Measurements from ENCODE around the gene ALK. TPM values are rescaled to one million over a fixed set of nuclear protein-coding genes. Genes with fewer than 3 reads are reported as not detected.

ALK gene
- polyA plus RNA-seq, 2 donors: 0.04 to 0.05 TPM

DNA sequence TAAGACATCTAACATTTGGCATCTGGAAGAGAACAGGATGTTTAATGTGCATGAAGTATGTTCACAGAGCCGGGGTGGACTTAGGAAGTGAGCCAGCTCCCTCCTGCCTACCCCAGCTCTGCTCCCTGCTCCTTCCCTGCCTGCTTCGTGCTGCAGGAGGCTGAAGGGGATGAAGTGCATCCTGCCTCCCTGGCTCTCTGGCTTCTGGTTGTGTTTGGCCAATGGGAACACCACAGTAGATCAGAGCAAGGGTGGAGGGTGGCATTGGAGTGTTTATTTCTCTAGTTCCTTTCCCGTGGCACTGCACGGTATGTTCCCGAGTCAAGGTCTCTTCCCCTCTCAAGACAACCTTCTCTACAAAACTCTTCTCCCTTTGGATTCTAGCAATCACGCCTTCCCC, 426.3 kb downstream of the ALK start:
- H3K4me3 ChIP-seq (ENCODE audit: low read depth in 1 of 2, low read length in 2 of 2): no peak overlapping the region
- no peaks in the 10 kb centered on the region for H3K9me3 ChIP-seq (ENCODE audit: control insufficient read depth in 2 of 2, insufficient read depth in 1 of 2, low read depth in 1 of 2, low read length in 1 of 2)
- no peak overlapping the region for H3K27ac ChIP-seq (ENCODE audit: low read depth in 2 of 2, low read length in 1 of 2)
- peaks cover 0 to 1% of the 10 kb centered on the region in 2 donors for H3K4me1 ChIP-seq (ENCODE audit: control insufficient read depth in 2 of 2, insufficient read depth in 2 of 2, low read length in 1 of 2)
- WGBS, 2 donors: 56 to 70% methylated on average over 6 of the region's 6 CpGs
- H3K36me3 ChIP-seq (ENCODE audit: control insufficient read depth in 2 of 2, insufficient read depth in 2 of 2, low read length in 1 of 2): no peaks in the 10 kb centered on the region
- no peaks in the 10 kb centered on the region for H3K27me3 ChIP-seq (ENCODE audit: control insufficient read depth in 1 of 2, insufficient read depth in 2 of 2, low read length in 2 of 2)

DNA sequence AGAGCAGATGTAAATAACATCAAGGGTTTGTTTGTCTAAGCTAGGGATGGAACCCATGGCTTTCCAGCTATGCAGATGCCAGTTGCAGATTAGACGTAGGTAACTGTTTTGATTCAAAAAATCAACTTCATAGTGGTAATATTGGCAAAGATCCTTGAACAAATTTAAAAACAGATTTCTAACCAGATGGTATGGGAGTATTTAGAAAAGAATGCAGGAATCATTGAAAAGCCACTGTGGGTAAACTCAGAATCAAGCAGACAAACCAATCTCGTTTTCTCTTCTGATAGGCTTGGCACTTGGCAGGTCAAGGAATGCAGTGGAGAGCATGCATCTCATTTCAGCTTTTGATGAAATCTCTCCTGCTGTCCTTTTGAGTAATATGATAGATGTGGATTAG, 428.7 kb downstream of the ALK start:
- 44 to 72% methylated on average over 2 of the region's 2 CpGs for WGBS, 2 donors

GRCh38 chr2:29490045-29490444, 431.3 kb downstream of the ALK start:
- 79 to 87% methylated on average over 6 of the region's 6 CpGs for whole genome bisulfite sequencing, 2 donors
- peaks cover 0 to 1% of the 10 kb centered on the region in 2 donors for H3K4me1 ChIP-seq (ENCODE audit: control insufficient read depth in 2 of 2, insufficient read depth in 2 of 2, low read length in 1 of 2)
- H3K27ac ChIP-seq (ENCODE audit: low read depth in 2 of 2, low read length in 1 of 2): no peak overlapping the region
- H3K27me3 ChIP-seq (ENCODE audit: control insufficient read depth in 1 of 2, insufficient read depth in 2 of 2, low read length in 2 of 2): no peaks in the 10 kb centered on the region
- no peaks in the 10 kb centered on the region for H3K36me3 ChIP-seq (ENCODE audit: control insufficient read depth in 2 of 2, insufficient read depth in 2 of 2, low read length in 1 of 2)
- H3K9me3 ChIP-seq (ENCODE audit: control insufficient read depth in 2 of 2, insufficient read depth in 1 of 2, low read depth in 1 of 2, low read length in 1 of 2): peaks cover 0 to 4% of the 10 kb centered on the region in 2 donors
- no peak overlapping the region for H3K4me3 ChIP-seq (ENCODE audit: low read depth in 1 of 2, low read length in 2 of 2)

More for the DNA sequence above, 428.7 kb downstream of the ALK start:
- no peak overlapping the region for H3K27ac ChIP-seq (ENCODE audit: low read depth in 2 of 2, low read length in 1 of 2)
- no peaks in the 10 kb centered on the region for H3K36me3 ChIP-seq (ENCODE audit: control insufficient read depth in 2 of 2, insufficient read depth in 2 of 2, low read length in 1 of 2)
- no peak overlapping the region for H3K4me3 ChIP-seq (ENCODE audit: low read depth in 1 of 2, low read length in 2 of 2)
- H3K27me3 ChIP-seq (ENCODE audit: control insufficient read depth in 1 of 2, insufficient read depth in 2 of 2, low read length in 2 of 2): no peaks in the 10 kb centered on the region
- H3K9me3 ChIP-seq (ENCODE audit: control insufficient read depth in 2 of 2, insufficient read depth in 1 of 2, low read depth in 1 of 2, low read length in 1 of 2): no peaks in the 10 kb centered on the region
- peaks cover 0 to 1% of the 10 kb centered on the region in 2 donors for H3K4me1 ChIP-seq (ENCODE audit: control insufficient read depth in 2 of 2, insufficient read depth in 2 of 2, low read length in 1 of 2)

DNA sequence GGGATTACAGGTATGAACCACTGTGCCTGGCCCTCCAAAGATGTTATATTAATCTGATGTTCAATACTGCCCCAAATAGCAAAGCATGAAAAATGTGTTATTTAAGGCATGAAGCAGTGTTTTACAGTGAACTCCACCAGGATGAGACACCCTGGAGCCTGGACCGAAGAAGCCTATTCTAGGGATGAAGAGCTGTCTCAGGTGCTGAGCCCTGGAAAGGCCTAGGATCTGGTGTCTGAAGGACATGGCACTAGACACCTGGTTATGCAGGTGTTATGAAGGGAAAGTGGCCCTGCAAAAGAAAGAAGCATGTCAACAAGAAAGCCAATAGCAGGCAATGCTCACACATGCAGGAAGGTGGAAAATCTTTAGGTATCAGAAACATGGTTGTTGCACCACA, 431.8 kb downstream of the ALK start:
- Histone ChIP-seq H3K27ac (ENCODE audit: low read depth in 2 of 2, low read length in 1 of 2) (no peak overlapping the region), H3K4me1 (ENCODE audit: control insufficient read depth in 2 of 2, insufficient read depth in 2 of 2, low read length in 1 of 2) (no peaks in the 10 kb centered on the region), H3K36me3 (ENCODE audit: control insufficient read depth in 2 of 2, insufficient read depth in 2 of 2, low read length in 1 of 2) (no peaks in the 10 kb centered on the region), H3K4me3 (ENCODE audit: low read depth in 1 of 2, low read length in 2 of 2) (no peak overlapping the region), H3K9me3 (ENCODE audit: control insufficient read depth in 2 of 2, insufficient read depth in 1 of 2, low read depth in 1 of 2, low read length in 1 of 2) (peaks cover 0 to 4% of the 10 kb centered on the region in 2 donors), H3K27me3 (ENCODE audit: control insufficient read depth in 1 of 2, insufficient read depth in 2 of 2, low read length in 2 of 2) (no peaks in the 10 kb centered on the region)
- WGBS, 2 donors: 92 to 93% methylated on average over 1 of the region's 1 CpG

GRCh38 chr2:29487967-29488555, 433.3 kb downstream of the ALK start:
- Histone ChIP-seq H3K36me3 (ENCODE audit: control insufficient read depth in 2 of 2, insufficient read depth in 2 of 2, low read length in 1 of 2) (no peaks in the 10 kb centered on the region), H3K27me3 (ENCODE audit: control insufficient read depth in 1 of 2, insufficient read depth in 2 of 2, low read length in 2 of 2) (no peaks in the 10 kb centered on the region), H3K9me3 (ENCODE audit: control insufficient read depth in 2 of 2, insufficient read depth in 1 of 2, low read depth in 1 of 2, low read length in 1 of 2) (peaks cover 0 to 4% of the 10 kb centered on the region in 2 donors), H3K4me3 (ENCODE audit: low read depth in 1 of 2, low read length in 2 of 2) (no peak overlapping the region), H3K4me1 (ENCODE audit: control insufficient read depth in 2 of 2, insufficient read depth in 2 of 2, low read length in 1 of 2) (no peaks in the 10 kb centered on the region), H3K27ac (ENCODE audit: low read depth in 2 of 2, low read length in 1 of 2) (no peak overlapping the region)
- 45 to 50% methylated on average over 4 of the region's 4 CpGs for WGBS, 2 donors

DNA sequence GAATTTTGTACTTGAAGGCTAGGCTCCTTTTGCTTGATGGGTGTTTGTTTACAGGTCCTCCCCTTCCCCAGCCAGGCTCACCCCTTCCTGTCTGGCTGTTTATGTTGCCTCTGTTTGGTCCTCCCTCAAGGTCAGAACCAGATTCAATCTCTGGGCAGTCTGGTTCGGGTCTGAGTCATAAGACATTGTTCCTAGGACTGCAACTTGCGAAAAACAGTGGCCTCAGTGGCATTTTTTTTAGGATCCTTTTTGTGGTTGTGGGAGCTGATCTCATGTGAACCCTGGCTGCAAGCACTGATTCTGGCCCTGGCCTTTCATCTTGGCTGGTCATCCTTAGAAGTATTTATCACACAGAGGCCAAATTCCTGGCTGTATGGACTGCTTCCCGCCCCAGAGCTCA, 435.8 kb downstream of the ALK start:
- H3K4me3 ChIP-seq (ENCODE audit: low read depth in 1 of 2, low read length in 2 of 2): no peak overlapping the region
- H3K4me1 ChIP-seq (ENCODE audit: control insufficient read depth in 2 of 2, insufficient read depth in 2 of 2, low read length in 1 of 2): no peaks in the 10 kb centered on the region
- H3K9me3 ChIP-seq (ENCODE audit: control insufficient read depth in 2 of 2, insufficient read depth in 1 of 2, low read depth in 1 of 2, low read length in 1 of 2): peaks cover 0 to 4% of the 10 kb centered on the region in 2 donors
- no peak overlapping the region for H3K27ac ChIP-seq (ENCODE audit: low read depth in 2 of 2, low read length in 1 of 2)
- WGBS, 2 donors: 36 to 75% methylated on average over 3 of the region's 3 CpGs
- H3K36me3 ChIP-seq (ENCODE audit: control insufficient read depth in 2 of 2, insufficient read depth in 2 of 2, low read length in 1 of 2): no peaks in the 10 kb centered on the region
- H3K27me3 ChIP-seq (ENCODE audit: control insufficient read depth in 1 of 2, insufficient read depth in 2 of 2, low read length in 2 of 2): no peaks in the 10 kb centered on the region

DNA sequence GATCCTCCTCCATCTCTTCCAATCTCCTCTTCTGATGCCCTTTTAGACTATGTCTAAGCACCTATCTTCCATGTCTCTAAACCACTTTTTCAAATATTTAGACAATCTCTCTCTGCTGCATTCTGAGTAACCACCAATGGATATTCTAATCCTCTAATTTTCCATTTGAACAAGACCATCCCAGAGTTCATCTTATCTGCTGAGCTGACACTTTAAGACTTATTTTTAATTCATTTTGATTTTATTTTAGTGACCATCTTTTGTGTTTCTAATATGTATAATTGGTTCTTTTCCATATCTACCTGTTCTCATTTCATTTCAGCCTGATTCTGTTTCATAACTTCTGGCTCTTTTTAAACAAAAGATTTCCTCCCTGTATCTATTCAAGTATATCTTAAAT, 436.3 kb downstream of the ALK start:
- Histone ChIP-seq H3K9me3 (ENCODE audit: control insufficient read depth in 2 of 2, insufficient read depth in 1 of 2, low read depth in 1 of 2, low read length in 1 of 2) (peaks cover 0 to 4% of the 10 kb centered on the region in 2 donors), H3K27ac (ENCODE audit: low read depth in 2 of 2, low read length in 1 of 2) (no peak overlapping the region), H3K27me3 (ENCODE audit: control insufficient read depth in 1 of 2, insufficient read depth in 2 of 2, low read length in 2 of 2) (no peaks in the 10 kb centered on the region), H3K36me3 (ENCODE audit: control insufficient read depth in 2 of 2, insufficient read depth in 2 of 2, low read length in 1 of 2) (no peaks in the 10 kb centered on the region), H3K4me3 (ENCODE audit: low read depth in 1 of 2, low read length in 2 of 2) (no peak overlapping the region), H3K4me1 (ENCODE audit: control insufficient read depth in 2 of 2, insufficient read depth in 2 of 2, low read length in 1 of 2) (no peaks in the 10 kb centered on the region)

DNA sequence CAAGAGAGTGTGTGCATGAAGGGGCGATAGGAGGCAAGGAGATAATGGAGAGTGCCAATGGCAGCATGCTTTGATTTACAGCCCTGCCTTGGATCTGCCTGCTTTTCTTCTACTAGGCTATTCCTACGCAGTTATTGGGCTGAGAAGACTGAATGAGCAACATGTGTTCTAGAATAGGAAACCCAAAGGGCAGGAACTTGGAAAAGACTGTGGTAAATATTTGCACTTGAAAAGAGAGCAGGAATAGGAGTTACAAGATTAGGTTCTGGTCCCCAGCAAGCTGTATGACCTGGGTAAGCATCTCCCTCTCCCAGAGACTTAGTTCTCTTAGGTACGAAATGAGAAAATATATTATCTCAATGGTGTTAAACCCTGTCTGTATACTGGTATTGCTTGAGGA, 438.5 kb downstream of the ALK start:
- Histone ChIP-seq H3K27me3 (ENCODE audit: control insufficient read depth in 1 of 2, insufficient read depth in 2 of 2, low read length in 2 of 2) (no peaks in the 10 kb centered on the region), H3K4me3 (ENCODE audit: low read depth in 1 of 2, low read length in 2 of 2) (no peak overlapping the region), H3K27ac (ENCODE audit: low read depth in 2 of 2, low read length in 1 of 2) (no peak overlapping the region), H3K36me3 (ENCODE audit: control insufficient read depth in 2 of 2, insufficient read depth in 2 of 2, low read length in 1 of 2) (no peaks in the 10 kb centered on the region), H3K9me3 (ENCODE audit: control insufficient read depth in 2 of 2, insufficient read depth in 1 of 2, low read depth in 1 of 2, low read length in 1 of 2) (peaks cover 0 to 4% of the 10 kb centered on the region in 2 donors), H3K4me1 (ENCODE audit: control insufficient read depth in 2 of 2, insufficient read depth in 2 of 2, low read length in 1 of 2) (no peaks in the 10 kb centered on the region)
- WGBS, 2 donors: 82 to 90% methylated on average over 3 of the region's 3 CpGs

- H3K4me1 ChIP-seq (ENCODE audit: control insufficient read depth in 2 of 2, insufficient read depth in 2 of 2, low read length in 1 of 2): no peaks in the 10 kb centered on the region
- no peak overlapping the region for H3K27ac ChIP-seq (ENCODE audit: low read depth in 2 of 2, low read length in 1 of 2)
- no peaks in the 10 kb centered on the region for H3K36me3 ChIP-seq (ENCODE audit: control insufficient read depth in 2 of 2, insufficient read depth in 2 of 2, low read length in 1 of 2)
- WGBS, 2 donors: 93 to 94% methylated on average over 2 of the region's 2 CpGs
- no peaks in the 10 kb centered on the region for H3K27me3 ChIP-seq (ENCODE audit: control insufficient read depth in 1 of 2, insufficient read depth in 2 of 2, low read length in 2 of 2)
- no peak overlapping the region for H3K4me3 ChIP-seq (ENCODE audit: low read depth in 1 of 2, low read length in 2 of 2)
- H3K9me3 ChIP-seq (ENCODE audit: control insufficient read depth in 2 of 2, insufficient read depth in 1 of 2, low read depth in 1 of 2, low read length in 1 of 2): peaks cover 0 to 4% of the 10 kb centered on the region in 2 donors
Measured at GRCh38 chr2:29482348-29482747, 439.0 kb downstream of the ALK start.

DNA sequence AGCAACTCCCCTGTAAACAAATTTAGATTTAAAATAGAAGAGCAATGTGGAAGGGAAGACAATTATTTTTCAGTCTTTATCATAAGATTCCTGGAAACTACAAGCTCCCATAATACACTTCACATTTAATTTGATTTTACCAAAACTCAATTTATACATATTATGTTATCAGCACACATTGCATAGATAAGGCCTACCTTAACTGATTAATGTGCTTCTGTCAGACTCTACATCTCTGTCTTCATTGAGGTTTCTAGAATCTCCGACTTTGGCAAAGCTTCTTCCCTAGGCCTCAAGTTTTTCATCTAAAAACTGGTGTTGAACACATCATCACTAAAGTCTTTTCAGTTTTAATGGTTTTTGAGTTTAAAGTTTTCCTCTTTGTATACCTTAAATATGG, 440.1 kb downstream of the ALK start:
- 79 to 83% methylated on average over 1 of the region's 1 CpG for WGBS, 2 donors
- no peak overlapping the region for H3K27ac ChIP-seq (ENCODE audit: low read depth in 2 of 2, low read length in 1 of 2)
- peaks cover 0 to 4% of the 10 kb centered on the region in 2 donors for H3K9me3 ChIP-seq (ENCODE audit: control insufficient read depth in 2 of 2, insufficient read depth in 1 of 2, low read depth in 1 of 2, low read length in 1 of 2)
- H3K36me3 ChIP-seq (ENCODE audit: control insufficient read depth in 2 of 2, insufficient read depth in 2 of 2, low read length in 1 of 2): no peaks in the 10 kb centered on the region
- no peaks in the 10 kb centered on the region for H3K27me3 ChIP-seq (ENCODE audit: control insufficient read depth in 1 of 2, insufficient read depth in 2 of 2, low read length in 2 of 2)
- H3K4me1 ChIP-seq (ENCODE audit: control insufficient read depth in 2 of 2, insufficient read depth in 2 of 2, low read length in 1 of 2): no peaks in the 10 kb centered on the region
- no peak overlapping the region for H3K4me3 ChIP-seq (ENCODE audit: low read depth in 1 of 2, low read length in 2 of 2)

Measured in esophagus (tissue), 2 donors.